ENCODE data around the gene KCNJ15. TPM values are rescaled to one million over a fixed set of nuclear protein-coding genes. Genes with fewer than 3 reads are reported as not detected.
A peak's percentile ranks its signal among the peaks of the same experiment; 100 is the strongest.

The KCNJ15 gene
- under 1 TPM; 0.17 to 0.21 TPM for total RNA-seq

DNA sequence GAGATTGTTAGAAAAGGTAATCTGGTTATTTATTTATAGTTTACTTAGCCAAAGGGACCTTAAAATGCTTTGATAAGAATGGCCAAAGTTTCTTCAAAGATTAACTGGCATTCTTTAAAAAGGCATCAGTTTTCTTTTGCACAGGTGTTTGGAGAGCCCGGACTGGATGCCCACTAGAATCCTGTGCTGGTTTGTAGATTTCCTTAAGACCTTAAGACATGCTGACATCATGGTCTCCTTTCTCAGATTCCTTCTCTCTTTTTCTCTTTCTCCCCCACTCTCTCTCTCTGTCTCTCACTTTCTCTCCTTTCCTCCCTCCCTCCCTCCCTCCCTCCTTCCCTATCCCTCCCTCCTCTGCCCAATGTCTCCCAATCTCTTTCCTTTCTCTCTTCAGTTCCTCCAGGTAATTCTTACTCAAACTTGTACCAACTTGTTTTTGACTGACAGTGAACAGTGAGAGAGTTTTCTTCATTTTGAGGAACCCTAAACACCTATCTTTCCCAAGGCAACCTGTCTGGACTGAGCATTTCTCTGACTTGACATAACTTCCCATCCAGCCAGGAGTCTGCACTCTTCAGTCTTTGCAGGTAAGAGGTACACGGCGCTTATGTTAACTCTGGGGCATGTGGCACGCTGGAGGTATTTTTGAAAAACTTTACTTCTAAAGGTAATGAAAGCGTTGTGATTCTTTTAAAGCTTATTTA lies at the start of gene KCNJ15:
TSS of gene KCNJ15 (plus strand) at position 393 of the 704 bp plus-strand sequence. CDS start 42,271 bp downstream, outside the sequence.
- H3K27ac ChIP-seq = no peak within 1 kb of the TSS
- H3K36me3 ChIP-seq = no peaks in the 10 kb centered on the region
- H3K9me3 ChIP-seq = no peaks in the 10 kb centered on the region
- H3K4me1 ChIP-seq = no peaks in the 10 kb centered on the region
- intact Hi-C loops (cut with DNase I) = no loop called here
- DNase-seq = no peak
- no peak within 1 kb of the TSS for H3K9ac ChIP-seq (ENCODE audit: low read depth in 2 of 2, low read length in 2 of 2)
- no peak within 1 kb of the TSS for H3K4me3 ChIP-seq
- no peaks in the 10 kb centered on the region for H3K27me3 ChIP-seq
- TF ChIP-seq, protein P1, sequence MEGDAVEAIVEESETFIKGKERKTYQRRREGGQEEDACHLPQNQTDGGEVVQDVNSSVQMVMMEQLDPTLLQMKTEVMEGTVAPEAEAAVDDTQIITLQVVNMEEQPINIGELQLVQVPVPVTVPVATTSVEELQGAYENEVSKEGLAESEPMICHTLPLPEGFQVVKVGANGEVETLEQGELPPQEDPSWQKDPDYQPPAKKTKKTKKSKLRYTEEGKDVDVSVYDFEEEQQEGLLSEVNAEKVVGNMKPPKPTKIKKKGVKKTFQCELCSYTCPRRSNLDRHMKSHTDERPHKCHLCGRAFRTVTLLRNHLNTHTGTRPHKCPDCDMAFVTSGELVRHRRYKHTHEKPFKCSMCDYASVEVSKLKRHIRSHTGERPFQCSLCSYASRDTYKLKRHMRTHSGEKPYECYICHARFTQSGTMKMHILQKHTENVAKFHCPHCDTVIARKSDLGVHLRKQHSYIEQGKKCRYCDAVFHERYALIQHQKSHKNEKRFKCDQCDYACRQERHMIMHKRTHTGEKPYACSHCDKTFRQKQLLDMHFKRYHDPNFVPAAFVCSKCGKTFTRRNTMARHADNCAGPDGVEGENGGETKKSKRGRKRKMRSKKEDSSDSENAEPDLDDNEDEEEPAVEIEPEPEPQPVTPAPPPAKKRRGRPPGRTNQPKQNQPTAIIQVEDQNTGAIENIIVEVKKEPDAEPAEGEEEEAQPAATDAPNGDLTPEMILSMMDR (IDR thresholded peaks at IDR 0.05) = no peak

- TF ChIP-seq, protein P1 (IDR thresholded peaks at IDR 0.05) = no peak
- intact Hi-C loops (cut with DNase I) = no loop called here
- peaks cover 3% of the 10 kb centered on the region for H3K27me3 ChIP-seq
- no peaks in the 10 kb centered on the region for H3K4me1 ChIP-seq
- no peaks in the 10 kb centered on the region for H3K36me3 ChIP-seq
- no peak overlapping the region for H3K27ac ChIP-seq
- DNase-seq = no peak
- no peaks in the 10 kb centered on the region for H3K9me3 ChIP-seq
- no peak overlapping the region for H3K4me3 ChIP-seq
- H3K9ac ChIP-seq (ENCODE audit: low read depth in 2 of 2, low read length in 2 of 2) = no peak overlapping the region
Measured at GRCh38 chr21:38208118-38208517, 48.7 kb upstream of the KCNJ15 start.

DNA sequence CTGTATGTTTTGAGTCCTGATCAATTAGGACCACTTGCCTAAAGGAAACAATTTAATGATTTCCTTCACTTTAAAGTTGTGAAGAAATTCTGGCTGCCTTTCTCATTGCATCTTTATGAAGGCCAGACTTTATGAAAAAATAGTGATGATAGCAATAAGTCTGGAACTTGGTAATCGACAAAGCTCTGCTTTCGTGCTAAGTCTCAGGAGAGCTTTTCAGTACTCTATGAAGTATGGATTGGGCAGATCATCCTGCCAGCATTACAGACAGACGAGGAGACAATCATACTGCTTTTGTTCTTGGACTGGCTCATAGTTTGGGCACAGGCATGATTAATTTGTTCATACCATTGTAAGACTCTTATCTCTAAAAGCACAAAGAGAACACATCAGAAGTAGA lies 45.5 kb upstream of the KCNJ15 start:
- H3K4me3 ChIP-seq = no peak overlapping the region
- no peak overlapping the region for H3K9ac ChIP-seq (ENCODE audit: low read depth in 2 of 2, low read length in 2 of 2)
- no peaks in the 10 kb centered on the region for H3K9me3 ChIP-seq
- TF ChIP-seq, protein P1 (IDR thresholded peaks at IDR 0.05) = no peak
- H3K36me3 ChIP-seq = no peaks in the 10 kb centered on the region
- no peak for DNase-seq
- H3K4me1 ChIP-seq = no peaks in the 10 kb centered on the region
- H3K27ac ChIP-seq = no peak overlapping the region
- intact Hi-C loops (cut with DNase I) = no loop called here
- peaks cover 3% of the 10 kb centered on the region for H3K27me3 ChIP-seq

DNA sequence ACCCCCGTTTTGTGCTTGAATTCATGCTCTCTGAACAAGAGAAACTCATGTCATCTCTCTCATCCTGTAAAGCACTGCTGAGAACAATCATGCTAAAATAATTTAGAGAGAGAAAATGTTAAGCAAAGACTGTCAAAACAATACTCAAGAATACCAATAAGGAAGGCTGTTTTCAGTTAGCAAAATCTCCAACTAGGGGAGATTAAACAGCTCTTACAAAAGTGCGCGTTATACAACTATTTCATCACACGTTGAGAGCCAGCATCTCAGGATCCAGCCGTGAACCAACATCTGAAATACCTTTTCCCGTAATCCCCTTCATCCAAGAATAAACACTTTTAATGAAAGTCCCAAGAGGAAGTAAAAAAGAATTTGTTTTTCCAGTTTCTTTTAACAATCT lies 44.1 kb upstream of the KCNJ15 start:
- no peak for DNase-seq
- Histone ChIP-seq H3K27me3 (peaks cover 3% of the 10 kb centered on the region), H3K36me3 (no peaks in the 10 kb centered on the region), H3K9ac (ENCODE audit: low read depth in 2 of 2, low read length in 2 of 2) (no peak overlapping the region), H3K27ac (no peak overlapping the region), H3K4me3 (no peak overlapping the region), H3K9me3 (no peaks in the 10 kb centered on the region), H3K4me1 (no peaks in the 10 kb centered on the region)
- TF ChIP-seq, protein P1 (IDR thresholded peaks at IDR 0.05) = no peak
- intact Hi-C loops (cut with DNase I) = no loop called here

DNA sequence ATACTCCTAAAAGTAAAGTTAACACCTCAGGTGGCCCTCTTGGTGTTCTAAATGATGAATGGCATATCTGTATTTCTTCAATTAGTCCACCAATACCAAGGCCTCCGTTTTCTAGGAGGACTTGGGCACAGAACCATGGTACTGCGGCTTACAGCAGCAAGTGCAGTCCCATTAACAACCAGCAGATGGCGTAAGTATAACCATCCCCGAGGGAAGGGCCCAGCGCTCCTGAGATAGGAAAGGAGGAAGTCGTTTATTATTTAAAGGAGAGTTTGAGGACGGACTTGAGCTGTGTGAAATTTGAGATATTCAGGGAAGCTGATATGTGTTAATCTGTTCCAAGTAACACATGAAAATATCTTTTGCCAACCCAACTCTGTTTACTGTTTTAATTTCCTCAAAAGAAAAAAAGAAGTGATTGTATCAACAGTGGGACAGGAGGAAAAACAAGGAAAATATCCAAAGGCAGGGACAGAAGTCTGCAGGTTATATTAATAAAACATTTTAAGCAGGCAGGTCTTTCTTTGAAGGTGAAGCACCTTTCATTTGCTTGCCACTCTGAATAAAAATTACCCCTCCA lies 37.7 kb upstream of the KCNJ15 start:
- Histone ChIP-seq H3K4me3 (no peak overlapping the region), H3K27me3 (no peaks in the 10 kb centered on the region), H3K9ac (ENCODE audit: low read depth in 2 of 2, low read length in 2 of 2) (no peak overlapping the region), H3K27ac (no peak overlapping the region), H3K36me3 (no peaks in the 10 kb centered on the region), H3K4me1 (no peaks in the 10 kb centered on the region), H3K9me3 (no peaks in the 10 kb centered on the region)
- peak; percentile 78 for DNase-seq
- TF ChIP-seq, protein P1 (IDR thresholded peaks at IDR 0.05) = peak; percentile 97
- intact Hi-C loops (cut with DNase I) = loop anchor here (1.0 kb wide), 1 partner anchor 133 kb away; no protein-coding TSS in a partner anchor
